Erythroblast (primary cell): ENCODE measurements around the gene FLCN.
"Not testable (repeated sequence)": the region's sequence is repeated elsewhere in the genome, so short reads cannot be mapped to it uniquely, and the experiment has no call there.

Source experiments
- DNase-seq, 2 experiments: peaks; one replicate each; lab custom pipeline; 2025; lab: John Stamatoyannopoulos, UW
- GATA1 ChIP-seq: IDR thresholded peaks from 2 replicates; pipeline ENCODE4 v1.6.1; 2011; ENCODE audit warnings: low read depth, mild to moderate bottlenecking, control low read depth, low read length, moderate library complexity
- POLR2A ChIP-seq: IDR thresholded peaks from 2 replicates; pipeline ENCODE4 v1.6.1; 2011; ENCODE audit warnings: mild to moderate bottlenecking, low read length

Gene FLCN

DNA sequence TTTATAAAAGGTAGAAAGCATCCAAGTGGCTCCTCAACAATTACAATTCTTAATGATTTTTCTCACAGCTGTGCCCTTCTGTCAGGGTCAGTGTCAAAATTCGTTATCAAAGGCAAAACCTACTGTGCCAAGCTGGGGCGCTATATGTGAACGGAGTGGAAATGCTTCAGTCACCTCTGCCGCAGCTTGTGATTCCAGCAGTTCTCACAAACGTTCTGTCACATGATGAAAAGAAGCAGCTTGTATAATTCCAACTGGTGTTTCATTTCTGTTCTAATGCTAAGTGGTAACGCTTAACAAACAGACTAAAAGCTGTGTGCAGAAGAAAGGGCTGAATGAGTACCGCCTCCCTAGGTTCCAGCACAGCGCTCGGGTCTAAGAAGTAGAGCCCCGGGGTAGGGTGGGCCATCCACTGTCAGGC lies 45.0 kb downstream of the FLCN start:
- TF ChIP-seq POLR2A: no peak
- no peak for TF ChIP-seq GATA1
- no peak for DNase-seq

DNA sequence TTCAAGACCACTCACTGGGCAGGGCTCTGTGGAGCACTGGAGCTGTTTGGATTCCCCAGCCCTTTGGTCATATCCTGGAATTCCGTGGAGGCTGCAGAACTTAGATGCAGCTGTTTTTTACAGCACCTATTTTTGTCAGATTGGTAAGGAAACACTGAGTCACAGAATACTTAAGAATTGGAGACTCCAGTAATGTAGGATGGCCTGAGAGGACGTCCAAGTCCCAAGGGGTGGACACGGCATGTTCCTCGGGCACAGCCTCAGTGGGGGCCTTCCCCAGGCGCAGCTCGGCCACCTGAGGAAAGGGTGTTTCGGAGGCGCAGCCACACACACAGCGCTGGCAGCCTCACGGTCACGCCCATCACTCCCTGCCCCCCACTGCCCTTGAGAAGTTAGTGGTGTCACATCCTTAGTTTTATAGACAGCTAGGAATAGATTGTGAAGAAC lies 45.6 kb downstream of the FLCN start:
- DNase-seq: no peak
- TF ChIP-seq POLR2A (no peak), GATA1 (no peak)

DNA sequence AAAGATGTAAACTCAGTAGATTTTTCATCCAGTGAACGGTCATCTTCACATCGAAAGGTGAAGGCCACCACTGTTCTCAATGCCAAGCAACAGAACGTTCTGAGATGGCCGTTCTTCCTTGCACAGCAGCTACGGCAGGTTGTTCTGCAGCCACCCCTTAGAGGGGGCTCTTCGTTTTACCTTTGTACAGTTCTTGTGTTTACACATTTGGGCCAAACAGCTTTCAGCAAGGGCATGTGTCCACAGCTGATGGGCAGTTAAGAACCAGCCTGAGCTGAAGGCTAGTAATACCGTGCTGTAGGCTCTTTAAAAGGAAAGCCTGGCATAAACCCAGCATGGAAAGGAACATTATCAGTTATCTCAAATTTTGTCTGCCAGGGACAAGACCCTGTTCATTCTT lies 46.8 kb downstream of the FLCN start:
- no peak for TF ChIP-seq GATA1
- DNase-seq: no peak

DNA sequence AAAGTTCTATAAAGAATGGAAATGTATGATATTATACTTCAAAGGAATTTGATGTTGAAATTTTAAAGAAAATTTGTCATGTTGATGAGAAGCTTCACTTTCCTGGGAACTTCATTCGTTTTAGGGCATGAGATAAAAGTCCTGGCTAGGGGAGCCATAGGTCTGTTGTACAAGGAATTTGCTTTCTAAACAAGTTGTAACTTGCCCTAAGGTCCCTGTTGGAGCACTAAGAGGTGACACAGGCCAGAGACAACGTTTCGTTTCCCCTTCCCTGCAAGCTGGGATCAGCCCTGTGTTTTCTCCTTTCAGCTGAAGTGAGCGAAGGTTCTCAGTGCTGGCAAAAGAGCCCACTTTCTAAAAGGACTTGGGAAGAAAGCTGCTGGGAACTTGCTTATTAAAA lies 47.4 kb downstream of the FLCN start:
- TF ChIP-seq POLR2A: no peak
- no peak for TF ChIP-seq GATA1
- no peak for DNase-seq

DNA sequence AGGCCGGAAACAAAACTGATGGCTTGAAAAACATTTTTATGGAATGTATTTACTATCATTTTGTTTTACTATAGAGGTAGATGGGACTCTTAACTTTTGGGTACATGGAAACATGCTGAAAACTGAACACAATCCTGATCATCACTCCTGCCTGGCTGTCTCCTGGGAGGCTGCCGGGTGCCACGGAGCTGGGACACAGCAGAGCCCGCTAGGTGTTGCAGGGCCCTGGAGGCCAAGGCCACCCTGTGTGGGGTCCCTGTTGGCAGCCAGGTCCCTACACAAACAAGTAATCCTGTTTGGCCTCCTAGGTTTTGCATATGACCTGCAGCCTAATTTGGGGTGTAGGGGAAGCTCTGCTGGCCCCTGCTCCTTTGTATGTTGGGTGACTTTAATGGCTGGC lies 48.4 kb downstream of the FLCN start:
- TF ChIP-seq GATA1 (no peak), POLR2A (no peak)
- no peak for DNase-seq

DNA sequence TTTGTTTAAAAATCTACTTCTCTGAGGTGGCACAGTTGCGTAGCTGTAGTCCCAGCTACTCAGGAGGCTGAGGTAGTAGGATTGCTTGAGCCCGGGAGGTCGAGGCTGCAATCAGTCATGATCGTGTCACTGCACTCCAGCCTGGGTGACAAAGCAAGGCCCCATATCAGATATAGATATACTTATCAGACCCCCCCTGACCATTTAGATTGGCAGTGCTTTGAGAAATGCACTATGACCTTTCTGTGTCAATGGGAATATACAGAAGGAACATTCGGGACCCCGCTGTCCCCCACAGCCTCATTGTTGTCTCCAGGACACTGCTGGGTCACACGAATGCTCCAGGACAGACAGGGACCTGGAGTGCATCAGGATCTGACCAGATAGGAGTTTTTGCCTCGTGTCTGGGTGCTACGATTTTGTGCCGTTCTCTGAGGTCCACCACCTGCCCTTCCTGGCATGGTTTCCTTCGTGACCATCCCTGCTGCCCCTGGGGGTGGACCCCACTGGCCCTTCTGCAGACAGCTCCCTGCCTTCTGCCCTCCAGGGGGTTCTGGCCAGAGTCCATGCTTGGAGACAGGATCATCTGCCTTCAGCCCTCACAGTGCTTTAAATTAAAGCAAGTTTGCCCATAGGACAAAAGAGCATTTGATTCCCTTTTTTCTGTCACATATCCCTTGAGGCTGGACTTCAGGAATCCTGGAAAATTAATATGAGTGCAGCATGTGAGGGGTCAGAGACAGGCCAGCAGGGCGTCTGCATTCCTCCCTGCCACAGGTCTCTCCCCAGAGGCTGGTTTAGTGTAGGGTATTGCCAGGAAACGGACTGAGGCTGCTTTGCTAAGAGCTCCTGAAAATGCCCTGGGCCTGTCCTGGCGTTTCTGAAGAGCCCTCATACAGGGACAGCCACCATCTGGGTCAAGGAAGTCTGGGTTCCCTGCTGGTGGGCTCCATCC lies 50.1 kb downstream of the FLCN start:
- no peak for TF ChIP-seq POLR2A
- no peak for DNase-seq

DNA sequence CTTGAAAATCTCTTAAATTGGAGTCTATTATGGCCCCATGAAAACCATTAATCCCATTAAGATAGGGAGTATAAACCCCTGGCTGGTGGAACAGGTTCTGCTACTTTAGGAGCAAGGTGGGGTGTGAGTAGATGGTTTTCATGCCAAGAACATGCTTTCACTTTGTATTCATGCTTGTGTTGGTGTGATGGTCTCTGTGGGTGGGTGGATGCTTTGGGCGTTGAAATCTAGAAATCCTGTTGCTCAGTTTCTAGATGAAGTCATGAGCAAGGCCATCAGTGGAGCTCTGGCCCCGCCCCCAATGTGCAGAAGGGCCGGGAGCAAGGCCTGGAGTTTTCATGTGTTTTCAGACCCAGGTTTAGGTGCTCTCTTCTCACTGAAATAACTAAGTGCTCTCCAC lies 50.9 kb downstream of the FLCN start:
- peak in 1 of 2 experiments; percentile 17 for DNase-seq

DNA sequence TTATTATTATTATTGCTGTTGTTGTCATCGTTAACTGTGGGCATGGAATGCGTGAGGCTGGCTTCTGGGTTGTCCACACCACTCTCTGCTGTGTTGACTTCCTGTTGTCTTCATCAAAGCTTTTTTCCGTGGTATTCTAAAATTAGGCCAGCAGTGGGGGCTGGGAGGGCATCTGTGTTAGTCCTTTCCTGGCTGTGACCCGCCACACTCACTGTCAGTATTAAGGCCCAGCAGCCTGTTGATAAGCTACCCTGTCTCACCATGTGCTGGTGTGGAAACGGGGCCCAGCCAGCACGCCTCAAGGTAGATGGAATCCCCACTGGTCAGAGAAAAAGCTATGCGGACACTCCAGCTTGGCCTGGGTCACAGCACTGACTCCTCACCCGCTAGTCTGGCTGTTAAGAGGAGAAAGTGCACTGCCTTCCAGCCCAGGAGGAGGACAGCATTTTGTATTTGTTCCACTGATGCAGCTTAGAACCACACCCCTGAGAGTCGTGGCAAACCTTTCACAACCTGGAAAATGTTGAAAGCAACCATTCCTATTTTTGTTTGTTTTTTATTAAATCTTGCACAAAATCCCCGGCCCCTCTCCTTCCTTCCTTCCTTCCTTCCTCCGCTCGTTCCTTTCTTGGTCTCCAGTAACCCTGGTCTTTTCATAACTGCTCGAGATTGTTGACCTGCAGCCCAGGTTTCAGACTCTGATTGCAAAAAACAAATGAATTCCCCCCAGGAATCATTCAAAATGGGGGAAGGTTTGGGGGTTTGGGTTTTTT lies 51.8 kb downstream of the FLCN start:
- DNase-seq: not testable (repeated sequence)

More for the DNA sequence above, 50.9 kb downstream of the FLCN start:
- TF ChIP-seq GATA1 (no peak), POLR2A (no peak)

DNA sequence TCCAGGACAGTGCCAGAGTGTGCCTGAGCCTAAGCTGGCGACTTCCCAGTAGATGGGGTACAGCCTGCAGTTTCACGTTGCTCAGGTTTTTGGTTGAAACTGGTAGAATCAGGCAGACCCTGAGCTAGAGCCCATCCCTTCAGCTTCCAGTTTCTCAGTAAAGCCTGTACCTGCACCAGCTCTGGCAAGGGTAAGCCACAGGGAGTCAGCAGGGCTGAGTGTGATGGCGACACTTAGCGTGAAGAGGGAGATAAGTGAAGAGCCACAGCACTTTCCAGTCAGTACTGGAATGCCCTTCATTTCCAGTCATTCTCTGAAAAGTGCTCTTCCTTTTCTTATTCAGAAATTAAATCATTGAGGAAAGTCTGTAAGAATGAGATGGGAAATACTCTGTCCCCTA lies 53.2 kb downstream of the FLCN start:
- TF ChIP-seq POLR2A (no peak), GATA1 (no peak)
- no peak for DNase-seq

DNA sequence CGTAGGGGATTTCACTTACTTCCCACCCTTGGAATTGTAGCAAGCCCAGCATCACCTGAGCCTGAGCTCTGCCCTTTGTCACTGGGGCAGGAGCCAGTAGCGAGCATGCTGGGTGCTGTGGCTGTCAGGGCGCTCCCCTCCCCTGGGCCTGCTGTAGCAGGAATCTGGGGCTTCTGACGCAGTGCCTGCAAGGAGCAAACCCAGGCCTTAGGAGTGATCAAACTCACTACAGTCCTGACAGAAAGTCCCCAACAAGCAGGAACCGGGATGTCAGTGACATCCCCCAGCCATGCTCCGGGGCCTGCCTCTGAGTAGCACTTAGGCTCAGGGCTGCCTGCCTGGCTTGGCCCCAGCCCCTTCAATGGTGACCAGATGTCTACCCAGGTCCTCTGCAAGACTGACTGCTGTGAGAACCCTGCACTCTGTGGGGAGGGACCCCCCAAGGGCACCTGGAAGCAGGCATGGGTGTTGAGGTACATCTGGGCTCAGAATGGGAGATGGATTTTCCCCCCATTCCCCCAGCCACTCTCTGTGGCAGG lies 54.3 kb downstream of the FLCN start:
- DNase-seq: no peak
- TF ChIP-seq GATA1 (no peak), POLR2A (no peak)

DNA sequence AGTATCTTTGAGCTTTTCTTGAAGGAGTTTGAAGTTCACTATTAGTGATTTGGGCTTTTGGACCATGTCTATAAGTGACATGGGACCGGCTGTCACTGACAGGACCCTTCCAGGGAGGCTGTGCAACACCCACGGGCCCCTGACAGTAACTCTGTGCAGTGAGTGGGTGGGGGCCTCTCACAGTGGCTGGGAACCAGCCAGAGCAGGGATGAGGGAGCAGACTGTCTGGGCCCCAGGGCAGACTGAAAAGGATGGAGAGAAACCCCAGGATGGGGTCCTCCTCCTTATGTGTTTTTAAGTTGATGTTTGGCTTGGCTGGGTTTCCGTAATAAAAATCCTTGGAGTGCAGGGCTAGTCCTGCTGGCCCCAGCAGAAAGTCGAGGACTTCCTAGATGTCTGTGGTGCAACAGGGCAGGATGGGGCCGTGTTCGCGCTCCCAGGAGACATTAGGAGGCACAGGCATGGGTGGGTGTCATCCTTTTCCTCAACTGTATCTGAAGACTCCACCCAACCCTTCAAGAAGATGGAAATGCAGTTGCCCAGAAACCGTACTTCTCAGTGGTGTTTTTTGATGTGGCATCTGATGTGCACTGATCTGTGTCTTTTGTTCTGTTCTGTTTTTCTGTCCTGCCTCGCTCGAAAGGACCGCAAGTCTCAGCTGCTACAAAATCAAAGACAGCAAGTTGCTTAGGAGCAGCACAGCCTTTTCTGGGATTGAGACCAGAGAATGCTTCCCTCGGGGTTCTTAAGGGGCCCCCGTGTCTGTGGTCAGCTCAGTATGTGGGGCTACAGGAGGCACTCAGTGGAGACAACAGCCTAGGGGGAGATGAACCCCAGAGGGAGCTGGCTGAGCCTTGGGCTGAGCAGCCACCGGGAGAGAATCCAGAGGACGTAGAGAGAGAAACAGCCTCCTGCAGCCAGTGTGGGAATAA lies 55.0 kb downstream of the FLCN start:
- no peak for TF ChIP-seq POLR2A
- no peak for TF ChIP-seq GATA1
- DNase-seq: no peak

DNA sequence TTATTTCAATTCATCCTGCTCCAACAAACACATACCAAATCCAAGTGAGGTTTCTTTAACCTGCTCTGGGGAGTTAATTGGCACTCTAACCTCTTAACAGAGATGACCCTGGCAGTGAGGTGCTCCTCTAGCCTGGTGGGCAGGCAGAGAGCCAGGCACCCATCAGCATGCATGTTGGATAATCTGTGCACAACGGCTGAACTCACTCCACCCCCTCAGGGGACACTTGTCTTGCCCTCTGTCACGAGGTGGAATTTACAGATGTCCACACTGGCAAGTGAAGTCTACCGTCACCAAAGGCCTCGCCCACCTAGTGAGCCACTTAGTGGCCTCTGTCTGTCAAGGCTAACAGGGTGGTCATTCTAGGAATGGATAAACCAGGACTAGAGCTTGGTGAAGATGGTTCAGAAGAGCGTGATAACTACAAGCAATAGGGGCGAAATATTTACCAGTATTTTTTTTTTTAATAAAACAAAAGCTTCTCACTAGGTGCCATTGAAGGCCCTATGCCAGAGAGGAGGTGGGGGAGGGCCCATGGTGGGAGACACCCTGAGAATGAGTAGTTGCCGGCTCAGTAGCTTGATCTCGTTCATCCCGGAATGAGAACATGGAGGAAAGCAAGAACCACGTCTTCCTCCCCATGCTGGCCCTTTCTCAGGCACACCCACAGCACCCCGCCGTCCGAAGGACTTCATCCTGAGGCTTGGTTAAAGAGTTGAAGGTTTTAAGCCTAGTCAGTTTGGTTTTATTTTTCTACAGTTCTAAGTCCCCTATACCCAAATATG lies 56.0 kb downstream of the FLCN start:
- DNase-seq: no peak
- TF ChIP-seq GATA1 (no peak), POLR2A (no peak)
